ENCODE measurements around the gene FIBCD1.

- TF ChIP-seq CTCF (conservative IDR thresholded peaks at IDR 0.05) (no peak), ZFX (IDR thresholded peaks at IDR 0.05) (no peak)
Measured at GRCh38 chr9:130973686-130974281, 34.7 kb upstream of the FIBCD1 start.

All from C4-2B (cell line).